HG02885 (cell line): Measurements from ENCODE around the gene FAM200C.
"Not testable (repeated sequence)": the region's sequence is repeated elsewhere in the genome, so short reads cannot be mapped to it uniquely, and the experiment has no call there.

Experiments
- ATAC-seq: cut with Tn5 transposase; IDR thresholded peaks from one replicate; pipeline ENCODE4 v1.9.1; 2021; ENCODE audit warnings: mild to moderate bottlenecking; ENCODE audit not compliant: unreplicated experiment, poor library complexity

Gene FAM200C

GRCh38 chr5:160399402-160400353 lies at the start of gene FAM200C:
TSS of gene FAM200C (minus strand) at chr5:160400054. CDS start at chr5:160395490, 4,564 bp downstream.
- peak; percentile 86 for ATAC-seq

GRCh38 chr5:160449458-160449857 lies 49.6 kb upstream of the FAM200C start:
- no peak for ATAC-seq

- no peak for ATAC-seq
Observed at GRCh38 chr5:160448886-160449285, 49.0 kb upstream of the FAM200C start.

GRCh38 chr5:160445751-160446150 lies 45.9 kb upstream of the FAM200C start:
- no peak for ATAC-seq

GRCh38 chr5:160445132-160445531 lies 45.3 kb upstream of the FAM200C start:
- peak; percentile 35 for ATAC-seq

- ATAC-seq, result no peak
Observed at GRCh38 chr5:160444407-160444806, 44.6 kb upstream of the FAM200C start.

GRCh38 chr5:160442824-160443431 lies 43.1 kb upstream of the FAM200C start:
- peak; percentile 23 for ATAC-seq

- ATAC-seq, result peak; percentile 27
Observed at GRCh38 chr5:160441311-160441781, 41.5 kb upstream of the FAM200C start.

GRCh38 chr5:160439205-160439600 lies 39.3 kb upstream of the FAM200C start:
- peak; percentile 64 for ATAC-seq

GRCh38 chr5:160438316-160439204 lies 38.7 kb upstream of the FAM200C start:
- peak; percentile 34 for ATAC-seq

- ATAC-seq, result no peak
Observed at GRCh38 chr5:160437271-160437670, 37.4 kb upstream of the FAM200C start.

GRCh38 chr5:160436661-160437060 lies 36.8 kb upstream of the FAM200C start:
- not testable (repeated sequence) for ATAC-seq

GRCh38 chr5:160436017-160436416 lies 36.2 kb upstream of the FAM200C start:
- no peak for ATAC-seq

- ATAC-seq, result no peak
Observed at GRCh38 chr5:160435532-160435931, 35.7 kb upstream of the FAM200C start.

GRCh38 chr5:160434022-160434531 lies 34.2 kb upstream of the FAM200C start:
- peak; percentile 87 for ATAC-seq

- ATAC-seq, result no peak
Observed at GRCh38 chr5:160432787-160433186, 32.9 kb upstream of the FAM200C start.

GRCh38 chr5:160432196-160432595 lies 32.3 kb upstream of the FAM200C start:
- no peak for ATAC-seq

GRCh38 chr5:160427607-160428006 lies 27.8 kb upstream of the FAM200C start:
- no peak for ATAC-seq

GRCh38 chr5:160423099-160423498 lies 23.2 kb upstream of the FAM200C start:
- ATAC-seq, result no peak

- peak; percentile 76 for ATAC-seq
Observed at GRCh38 chr5:160421625-160422258, 21.9 kb upstream of the FAM200C start, which contains the start of gene PTTG1. TSS of gene PTTG1 (plus strand) at chr5:160421855. CDS start at chr5:160422313, 458 bp downstream.
